T-helper 2 cell treated with Interferon-gamma antibody and Interleukin-4, amounts not matched to agents 5 μg/mL and 100 μg/mL, for 36 hours (primary cell): ENCODE data around the gene SLC26A1.

Experiments used
- DNase-seq: peaks from one replicate; pipeline ENCODE4 v3.0.0; 2021; ENCODE audit warnings: low spot score
- H3K27ac Mint-ChIP-seq: one replicate; pipeline ENCODE4 v1.8.0; 2021; ENCODE audit warnings: mild to moderate bottlenecking, mixed read lengths
- H3K27me3 Mint-ChIP-seq: one replicate; pipeline ENCODE4 v1.8.0; 2021; ENCODE audit warnings: low read depth, mixed read lengths
- H3K36me3 Mint-ChIP-seq: one replicate; pipeline ENCODE4 v1.8.0; 2021; ENCODE audit warnings: low read depth, mixed read lengths
- H3K4me1 Mint-ChIP-seq: one replicate; pipeline ENCODE4 v1.8.0; 2021; ENCODE audit warnings: low read depth, mixed read lengths
- H3K4me3 Mint-ChIP-seq: one replicate; pipeline ENCODE4 v1.8.0; 2022; ENCODE audit warnings: mild to moderate bottlenecking, moderate library complexity, mixed read lengths
- H3K9me3 Mint-ChIP-seq: one replicate; pipeline ENCODE4 v1.8.0; 2021; ENCODE audit warnings: mixed read lengths

Gene SLC26A1

GRCh38 chr4:1033840-1034551 is 40.8 kb upstream of the SLC26A1 start:
- no peak overlapping the region for H3K27ac Mint-ChIP-seq
- DNase-seq: no peak
- H3K9me3 Mint-ChIP-seq: no peaks in the 10 kb centered on the region
- no peaks in the 10 kb centered on the region for H3K36me3 Mint-ChIP-seq
- H3K27me3 Mint-ChIP-seq: no peaks in the 10 kb centered on the region
- H3K4me3 Mint-ChIP-seq: no peak overlapping the region
- no peaks in the 10 kb centered on the region for H3K4me1 Mint-ChIP-seq

GRCh38 chr4:1032861-1033260 is 39.7 kb upstream of the SLC26A1 start:
- H3K4me1 Mint-ChIP-seq: no peaks in the 10 kb centered on the region
- DNase-seq: no peak
- H3K4me3 Mint-ChIP-seq: no peak overlapping the region
- H3K27ac Mint-ChIP-seq: no peak overlapping the region
- no peaks in the 10 kb centered on the region for H3K27me3 Mint-ChIP-seq
- no peaks in the 10 kb centered on the region for H3K9me3 Mint-ChIP-seq
- H3K36me3 Mint-ChIP-seq: no peaks in the 10 kb centered on the region

DNA sequence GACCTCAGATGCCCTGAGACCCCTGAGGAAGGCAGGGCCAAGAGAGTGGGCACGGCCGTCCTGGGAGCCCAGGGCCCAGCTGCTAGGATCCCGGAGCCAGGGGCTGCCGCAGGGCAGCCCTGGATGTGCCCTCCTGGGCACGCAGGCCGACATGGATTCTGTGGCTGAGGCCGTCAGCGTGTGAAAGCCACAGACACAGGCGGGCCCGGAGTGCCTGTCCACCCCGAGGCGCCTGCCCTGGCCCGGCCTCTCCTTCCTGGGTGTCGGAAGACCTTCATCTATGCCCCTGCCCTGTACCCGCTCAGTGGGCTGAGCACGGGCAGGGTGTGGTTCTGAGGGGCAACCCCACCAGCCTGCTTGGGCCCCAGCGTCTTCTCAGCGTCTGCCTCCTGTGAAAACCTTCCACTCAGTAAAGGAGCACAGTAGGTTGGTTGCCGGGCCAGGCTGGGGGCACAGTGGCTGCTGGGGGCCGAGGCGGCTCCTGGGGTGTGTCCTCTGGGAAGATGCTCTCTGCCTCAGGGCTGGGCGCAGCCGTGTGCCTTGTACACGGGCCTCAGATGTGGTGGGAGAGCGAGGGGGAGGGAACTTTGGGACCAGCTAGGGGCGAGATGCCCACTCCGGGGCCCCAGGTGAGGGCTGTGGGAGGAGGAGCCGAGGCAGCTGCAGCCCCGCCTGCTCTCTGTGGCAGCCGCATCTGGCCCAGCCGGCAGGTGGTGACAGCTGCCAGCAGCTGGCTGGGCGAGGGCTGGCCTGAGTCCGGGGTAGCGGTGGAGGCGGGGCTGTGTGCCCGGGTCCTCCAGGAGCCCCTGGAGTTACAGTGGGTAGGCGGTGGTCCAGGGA is 39.0 kb upstream of the SLC26A1 start:
- DNase-seq: no peak
- Mint-ChIP-seq H3K27ac (no peak overlapping the region), H3K9me3 (no peaks in the 10 kb centered on the region), H3K4me3 (no peak overlapping the region), H3K27me3 (no peaks in the 10 kb centered on the region), H3K36me3 (no peaks in the 10 kb centered on the region), H3K4me1 (no peaks in the 10 kb centered on the region)

DNA sequence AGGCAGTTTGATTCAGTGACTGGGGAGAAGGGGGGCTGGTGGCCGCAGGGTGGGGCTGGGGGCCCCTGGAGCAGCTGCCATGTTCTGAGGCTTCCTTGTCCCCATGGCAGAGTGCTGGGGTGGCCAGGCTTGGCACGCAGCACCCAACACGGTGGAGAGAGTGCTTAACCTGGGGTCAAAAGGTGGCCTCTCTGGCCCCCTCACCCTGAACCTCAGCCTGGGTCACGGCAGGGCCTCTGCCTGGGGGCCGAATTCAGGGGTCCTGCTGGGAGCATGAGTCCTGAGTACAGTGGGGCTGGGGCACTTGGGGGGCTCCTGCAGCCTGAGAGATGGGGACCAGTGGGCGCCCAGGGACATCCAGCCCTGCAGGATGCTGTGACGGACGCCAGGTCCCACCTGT is 38.1 kb upstream of the SLC26A1 start:
- Mint-ChIP-seq H3K27ac (no peak overlapping the region), H3K27me3 (no peaks in the 10 kb centered on the region), H3K4me1 (no peaks in the 10 kb centered on the region), H3K9me3 (no peaks in the 10 kb centered on the region), H3K4me3 (no peak overlapping the region), H3K36me3 (no peaks in the 10 kb centered on the region)
- DNase-seq: no peak

- no peak overlapping the region for H3K4me3 Mint-ChIP-seq
- no peak for DNase-seq
- peaks cover 6% of the 10 kb centered on the region for H3K4me1 Mint-ChIP-seq
- H3K27me3 Mint-ChIP-seq: no peaks in the 10 kb centered on the region
- no peaks in the 10 kb centered on the region for H3K9me3 Mint-ChIP-seq
- no peak overlapping the region for H3K27ac Mint-ChIP-seq
- peaks cover 4% of the 10 kb centered on the region for H3K36me3 Mint-ChIP-seq
Measured at GRCh38 chr4:1030559-1030958, 37.4 kb upstream of the SLC26A1 start.

DNA sequence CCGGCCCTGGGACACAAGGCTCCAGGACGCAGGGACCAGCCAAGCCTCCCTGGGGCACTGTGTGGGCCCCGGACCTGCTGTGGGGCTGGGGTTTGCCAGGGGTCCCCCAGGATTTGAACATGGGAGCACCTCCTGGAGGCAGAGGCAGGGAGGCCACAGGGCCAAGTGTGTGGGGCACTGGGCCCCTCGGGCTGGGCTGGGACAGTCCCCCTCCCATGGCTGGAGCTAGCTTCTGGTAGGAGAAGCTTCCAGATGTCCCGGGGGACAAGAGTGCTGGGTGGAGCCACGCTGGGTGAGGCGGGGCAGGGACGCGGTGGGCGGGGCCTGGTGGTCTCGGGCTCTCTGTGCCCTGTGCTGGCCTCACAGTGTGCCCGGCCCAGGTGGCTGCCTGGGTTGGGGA is 36.8 kb upstream of the SLC26A1 start:
- Mint-ChIP-seq H3K9me3 (no peaks in the 10 kb centered on the region), H3K4me3 (no peak overlapping the region), H3K27ac (no peak overlapping the region), H3K4me1 (peaks cover 6% of the 10 kb centered on the region), H3K27me3 (no peaks in the 10 kb centered on the region), H3K36me3 (peaks cover 8% of the 10 kb centered on the region)
- no peak for DNase-seq

- Mint-ChIP-seq H3K27me3 (no peaks in the 10 kb centered on the region), H3K4me1 (peaks cover 6% of the 10 kb centered on the region), H3K27ac (no peak overlapping the region), H3K9me3 (no peaks in the 10 kb centered on the region), H3K4me3 (no peak overlapping the region), H3K36me3 (peaks cover 8% of the 10 kb centered on the region)
- DNase-seq: no peak
Measured at GRCh38 chr4:1029529-1029928, 36.3 kb upstream of the SLC26A1 start.

DNA sequence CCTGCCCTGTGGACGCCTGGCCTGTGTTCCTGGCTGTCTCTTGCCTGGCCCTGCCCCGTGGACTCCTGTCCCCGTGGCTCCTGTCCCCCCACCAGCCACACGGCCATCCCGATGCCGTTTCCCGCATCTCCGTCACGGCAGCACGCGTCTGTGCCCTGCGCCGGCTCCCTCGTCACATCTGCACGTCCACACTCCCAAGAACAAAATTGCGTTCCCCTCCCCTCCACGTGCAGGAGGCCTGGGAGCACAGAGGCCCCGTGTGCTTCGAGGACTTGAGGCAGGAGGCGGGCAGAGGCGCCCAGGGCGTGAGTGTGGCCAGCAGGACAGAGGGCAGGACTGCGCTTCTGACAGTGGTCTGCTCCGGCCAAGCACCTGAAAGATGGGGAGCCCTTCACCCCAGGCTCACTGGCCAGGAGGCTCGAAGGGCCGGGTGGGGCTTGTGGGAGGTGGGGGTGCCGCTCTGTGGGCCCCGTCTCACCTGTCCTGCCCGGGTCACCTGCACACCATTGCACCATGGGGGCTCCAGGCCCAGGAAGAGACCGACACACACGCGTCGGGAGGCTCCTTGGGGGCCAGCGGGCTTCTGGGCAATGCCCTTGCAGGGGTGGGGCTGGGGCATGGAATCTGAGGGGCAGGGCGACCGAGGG is 35.5 kb upstream of the SLC26A1 start:
- peaks cover 8% of the 10 kb centered on the region for H3K36me3 Mint-ChIP-seq
- H3K27me3 Mint-ChIP-seq: no peaks in the 10 kb centered on the region
- no peak for DNase-seq
- H3K4me1 Mint-ChIP-seq: peaks cover 6% of the 10 kb centered on the region
- no peak overlapping the region for H3K4me3 Mint-ChIP-seq
- H3K9me3 Mint-ChIP-seq: no peaks in the 10 kb centered on the region
- no peak overlapping the region for H3K27ac Mint-ChIP-seq

GRCh38 chr4:1027915-1028238 is 34.7 kb upstream of the SLC26A1 start:
- H3K9me3 Mint-ChIP-seq: no peaks in the 10 kb centered on the region
- H3K4me3 Mint-ChIP-seq: no peak overlapping the region
- H3K36me3 Mint-ChIP-seq: peaks cover 8% of the 10 kb centered on the region
- no peak overlapping the region for H3K27ac Mint-ChIP-seq
- peaks cover 6% of the 10 kb centered on the region for H3K4me1 Mint-ChIP-seq
- no peak for DNase-seq
- no peaks in the 10 kb centered on the region for H3K27me3 Mint-ChIP-seq

- H3K27me3 Mint-ChIP-seq: no peaks in the 10 kb centered on the region
- H3K27ac Mint-ChIP-seq: no peak overlapping the region
- peaks cover 8% of the 10 kb centered on the region for H3K36me3 Mint-ChIP-seq
- peaks cover 6% of the 10 kb centered on the region for H3K4me1 Mint-ChIP-seq
- no peak overlapping the region for H3K4me3 Mint-ChIP-seq
- DNase-seq: no peak
- no peaks in the 10 kb centered on the region for H3K9me3 Mint-ChIP-seq
Measured at GRCh38 chr4:1027219-1027914, 34.2 kb upstream of the SLC26A1 start.

DNA sequence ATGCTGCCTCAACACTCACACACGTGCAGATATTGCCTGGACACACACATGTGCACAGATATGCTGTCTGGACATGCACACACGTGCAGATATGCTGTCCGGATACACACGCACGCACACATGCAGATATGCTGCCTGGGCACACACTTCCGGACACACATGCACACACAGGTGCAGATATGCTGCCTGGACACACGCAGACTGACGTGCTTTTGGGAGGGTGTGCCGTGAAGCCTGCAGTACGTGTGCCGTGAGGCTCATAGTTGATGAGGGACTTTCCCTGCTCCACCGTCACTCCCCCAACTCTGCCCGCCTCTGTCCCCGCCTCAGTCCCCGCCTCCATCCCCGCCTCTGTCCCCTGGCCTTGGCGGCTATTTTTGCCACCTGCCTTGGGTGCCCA is 32.9 kb upstream of the SLC26A1 start:
- no peaks in the 10 kb centered on the region for H3K9me3 Mint-ChIP-seq
- no peaks in the 10 kb centered on the region for H3K27me3 Mint-ChIP-seq
- H3K36me3 Mint-ChIP-seq: peaks cover 8% of the 10 kb centered on the region
- DNase-seq: peak; percentile 30
- peaks cover 6% of the 10 kb centered on the region for H3K4me1 Mint-ChIP-seq
- no peak overlapping the region for H3K4me3 Mint-ChIP-seq
- H3K27ac Mint-ChIP-seq: no peak overlapping the region

DNA sequence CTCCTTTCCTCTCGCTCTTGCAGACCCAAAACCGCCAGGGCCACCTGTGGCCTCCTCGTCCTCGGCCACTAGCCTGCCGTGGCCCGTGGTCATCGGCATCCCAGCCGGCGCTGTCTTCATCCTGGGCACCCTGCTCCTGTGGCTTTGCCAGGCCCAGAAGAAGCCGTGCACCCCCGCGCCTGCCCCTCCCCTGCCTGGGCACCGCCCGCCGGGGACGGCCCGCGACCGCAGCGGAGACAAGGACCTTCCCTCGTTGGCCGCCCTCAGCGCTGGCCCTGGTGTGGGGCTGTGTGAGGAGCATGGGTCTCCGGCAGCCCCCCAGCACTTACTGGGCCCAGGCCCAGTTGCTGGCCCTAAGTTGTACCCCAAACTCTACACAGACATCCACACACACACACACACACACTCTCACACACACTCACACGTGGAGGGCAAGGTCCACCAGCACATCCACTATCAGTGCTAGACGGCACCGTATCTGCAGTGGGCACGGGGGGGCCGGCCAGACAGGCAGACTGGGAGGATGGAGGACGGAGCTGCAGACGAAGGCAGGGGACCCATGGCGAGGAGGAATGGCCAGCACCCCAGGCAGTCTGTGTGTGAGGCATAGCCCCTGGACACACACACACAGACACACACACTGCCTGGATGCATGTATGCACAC is 31.8 kb upstream of the SLC26A1 start:
- DNase-seq: no peak
- Mint-ChIP-seq H3K36me3 (peaks cover 8% of the 10 kb centered on the region), H3K9me3 (no peaks in the 10 kb centered on the region), H3K4me1 (peaks cover 6% of the 10 kb centered on the region), H3K27me3 (no peaks in the 10 kb centered on the region), H3K4me3 (no peak overlapping the region), H3K27ac (no peak overlapping the region)

- H3K9me3 Mint-ChIP-seq: no peaks in the 10 kb centered on the region
- DNase-seq: no peak
- H3K27ac Mint-ChIP-seq: no peak overlapping the region
- H3K36me3 Mint-ChIP-seq: peaks cover 8% of the 10 kb centered on the region
- H3K4me3 Mint-ChIP-seq: no peak overlapping the region
- H3K27me3 Mint-ChIP-seq: no peaks in the 10 kb centered on the region
- peaks cover 6% of the 10 kb centered on the region for H3K4me1 Mint-ChIP-seq
Measured at GRCh38 chr4:1023895-1024740, 30.9 kb upstream of the SLC26A1 start.
